ENCODE data around the gene PDE8B. TPM values are rescaled to one million over a fixed set of nuclear protein-coding genes. Genes with fewer than 3 reads are reported as not detected.

The PDE8B gene
- total RNA-seq, 1 experiment from 2014 or later, result 0.17 TPM

GRCh38 chr5:77343165-77343564 lies 132.7 kb downstream of the PDE8B start:
- Histone ChIP-seq H3K27me3 (ENCODE audit: insufficient read depth, low read length) (no peaks in the 10 kb centered on the region), H3K9ac (ENCODE audit: low read length) (no peak overlapping the region), H3K4me3 (replicated peaks in 1 of 2; ENCODE audit: low read depth in 1 of 2, low read length in 2 of 2) (no peak overlapping the region), H3K4me2 (ENCODE audit: low read length) (no peak overlapping the region), H2AFZ (ENCODE audit: low read depth, low read length, poor library complexity, severe bottlenecking) (no peak overlapping the region), H3K9me3 (ENCODE audit: control insufficient read depth in 1 of 2, insufficient read depth in 1 of 2, low read depth in 1 of 2, low read length in 2 of 2) (no peaks in the 10 kb centered on the region), H3K27ac (ENCODE audit: low read depth, low read length) (no peak overlapping the region), H3K4me1 (ENCODE audit: control insufficient read depth in 1 of 2, insufficient read depth in 2 of 2, low read length in 2 of 2) (no peaks in the 10 kb centered on the region), H4K20me1 (ENCODE audit: insufficient read depth) (no peaks in the 10 kb centered on the region), H3K9me2 (ENCODE audit: insufficient read depth) (no peaks in the 10 kb centered on the region), H3K79me2 (ENCODE audit: insufficient read depth, low read length) (no peaks in the 10 kb centered on the region), H3K36me3 (ENCODE audit: control insufficient read depth in 1 of 2, insufficient read depth in 2 of 2, low read length in 2 of 2) (no peaks in the 10 kb centered on the region)
- POLR2A ChIA-PET, result no interaction called here
- no TSS peak for BruUV-seq (replicated peaks)
- intact Hi-C loops (cut with micrococcal nuclease), result no loop called here
- RAD21 ChIA-PET (ENCODE audit: low non-redundant PET in 1 of 2, low total read pairs in 2 of 2, uncharacterized antibody in 2 of 2, unreplicated experiment in 2 of 2), result no interaction called here
- TF ChIP-seq JUND (IDR thresholded peaks at IDR 0.05) (no peak), YY1 (IDR thresholded peaks at IDR 0.05; ENCODE audit: extremely low read depth, insufficient replicate concordance, low read depth, low read length) (no peak), RAD21 (IDR thresholded peaks at IDR 0.05; ENCODE audit: low read depth) (no peak), ZBTB33 (IDR thresholded peaks at IDR 0.05; ENCODE audit: extremely low read depth, insufficient replicate concordance, low read length) (no peak), REST (IDR thresholded peaks at IDR 0.05; ENCODE audit: low read depth) (no peak), CEBPB (IDR thresholded peaks at IDR 0.05; ENCODE audit: low read depth) (no peak), ZFX (IDR thresholded peaks at IDR 0.05) (no peak), SRF (IDR thresholded peaks at IDR 0.05; ENCODE audit: low read depth) (no peak), POLR2A (IDR thresholded peaks at IDR 0.05; ENCODE audit: borderline replicate concordance, extremely low read depth, insufficient read depth, insufficient read length) (no peak), TCF7L2 (IDR thresholded peaks at IDR 0.05; ENCODE audit: borderline replicate concordance, extremely low read depth, insufficient read depth, insufficient read length) (no peak), EZH2 (IDR thresholded peaks at IDR 0.05) (no peak), ATF3 (IDR thresholded peaks at IDR 0.05) (no peak), ZNF274 (IDR thresholded peaks at IDR 0.05; ENCODE audit: low read depth, low read length) (no peak), FOSL1 (IDR thresholded peaks at IDR 0.05; ENCODE audit: low read depth) (no peak)
- CTCF ChIA-PET, result no interaction called here
- DNase-seq (ENCODE audit: low read depth, low spot score) (no peak), ATAC-seq (no peak)

All from HCT116 (cell line).